Sigmoid colon (tissue), 4 donors: ENCODE data around the gene MSI1.

Experiments
- EP300 ChIP-seq, 4 donors: sonication (generic); formaldehyde crosslinking; IDR thresholded peaks; one replicate each; pipeline ENCODE4 v1.6.1; 2017; ENCODE audit warnings: antibody characterized with exemption in 4 of 4
- POLR2AphosphoS5 ChIP-seq, 4 donors: sonication (generic); formaldehyde crosslinking; IDR thresholded peaks; one replicate each; pipeline ENCODE4 v1.6.1; 2017; ENCODE audit warnings: antibody characterized with exemption in 4 of 4
- TF ChIP-seq, protein P1 (sequence below), 4 experiments: fragments of 450-650 bp in 3 of 4; fragments of 200-600 bp in 1 of 4; IDR thresholded peaks; one replicate each; pipeline ENCODE4 v1.5.1; 2016 to 2019; ENCODE audit warnings: antibody characterized with exemption in 4 of 4, mild to moderate bottlenecking in 3 of 4, moderate library complexity in 2 of 4

DNA sequence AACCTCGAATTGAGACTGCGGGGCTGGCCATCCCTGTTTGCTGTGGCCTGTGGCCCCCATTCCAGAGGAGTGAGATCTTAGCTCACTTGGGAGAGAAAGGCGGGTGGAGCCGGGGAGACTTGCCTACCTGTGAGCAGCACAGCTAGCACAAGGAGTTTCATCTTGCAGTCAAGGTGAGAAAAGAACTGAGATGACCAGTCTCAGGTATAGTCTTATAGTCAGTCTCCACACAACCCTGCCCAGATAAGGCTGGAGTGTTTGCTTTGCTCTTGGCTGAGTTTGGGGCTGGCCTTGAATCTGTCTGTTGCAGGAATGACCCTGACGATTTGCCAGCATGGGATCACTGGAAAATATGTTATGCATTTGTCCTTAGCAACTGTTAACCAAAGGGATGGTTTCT lies 41.4 kb downstream of the MSI1 start, which contains the start of gene PLA2G1B:
- TF ChIP-seq EP300 (IDR thresholded peaks at IDR 0.05) = no peak
- TF ChIP-seq POLR2AphosphoS5 (IDR thresholded peaks at IDR 0.05) = no peak
- TF ChIP-seq, protein P1, sequence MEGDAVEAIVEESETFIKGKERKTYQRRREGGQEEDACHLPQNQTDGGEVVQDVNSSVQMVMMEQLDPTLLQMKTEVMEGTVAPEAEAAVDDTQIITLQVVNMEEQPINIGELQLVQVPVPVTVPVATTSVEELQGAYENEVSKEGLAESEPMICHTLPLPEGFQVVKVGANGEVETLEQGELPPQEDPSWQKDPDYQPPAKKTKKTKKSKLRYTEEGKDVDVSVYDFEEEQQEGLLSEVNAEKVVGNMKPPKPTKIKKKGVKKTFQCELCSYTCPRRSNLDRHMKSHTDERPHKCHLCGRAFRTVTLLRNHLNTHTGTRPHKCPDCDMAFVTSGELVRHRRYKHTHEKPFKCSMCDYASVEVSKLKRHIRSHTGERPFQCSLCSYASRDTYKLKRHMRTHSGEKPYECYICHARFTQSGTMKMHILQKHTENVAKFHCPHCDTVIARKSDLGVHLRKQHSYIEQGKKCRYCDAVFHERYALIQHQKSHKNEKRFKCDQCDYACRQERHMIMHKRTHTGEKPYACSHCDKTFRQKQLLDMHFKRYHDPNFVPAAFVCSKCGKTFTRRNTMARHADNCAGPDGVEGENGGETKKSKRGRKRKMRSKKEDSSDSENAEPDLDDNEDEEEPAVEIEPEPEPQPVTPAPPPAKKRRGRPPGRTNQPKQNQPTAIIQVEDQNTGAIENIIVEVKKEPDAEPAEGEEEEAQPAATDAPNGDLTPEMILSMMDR (IDR thresholded peaks at IDR 0.05) = no peak
